B cell (primary cell): Measurements from ENCODE around the gene CDK18. TPM values are rescaled to one million over a fixed set of nuclear protein-coding genes. Genes with fewer than 3 reads are reported as not detected.

Experiments used
- ATAC-seq: fragments of 200-7000 bp; cut with Tn5 transposase; one replicate; pipeline ENCODE4 v1.10.0; 2021; ENCODE audit warnings: low read depth, mild to moderate bottlenecking, moderate number of reproducible peaks, moderate library complexity
- CTCF ChIA-PET: fragments of 350-600 bp; sonication (Branson Sonifier 250); formaldehyde crosslinking; loops from one replicate; lab custom pipeline; 2021; ENCODE audit warnings: antibody characterized with exemption, inconsistent platforms; lab: Charles Lee
- POLR2A ChIA-PET: fragments of 350-600 bp; sonication (Branson Sonifier 250); formaldehyde crosslinking; loops from one replicate; lab custom pipeline; 2021; ENCODE audit warnings: antibody characterized with exemption; lab: Charles Lee
- DNase-seq: peaks from one replicate; pipeline ENCODE4 v3.0.0; 2013
- H2AFZ ChIP-seq: 2 replicates; pipeline ENCODE4 v1.6.1; 2012; ENCODE audit warnings: mild to moderate bottlenecking, low read depth, low read length; ENCODE audit not compliant: insufficient read depth, poor library complexity, severe bottlenecking
- H3K27ac ChIP-seq, 2 donors: 1 replicate in 1 of 2; 2 replicates in 1 of 2; pipeline ENCODE4 v1.5.1; 2012 to 2013; ENCODE audit warnings: low read length in 2 of 2, mild to moderate bottlenecking in 2 of 2, moderate library complexity in 1 of 2
- H3K27me3 ChIP-seq, 4 experiments: fragments of 200-600 bp in 1 of 4; sonication (generic) in 1 of 4; replicated peaks in 1 of 4; 1 replicate in 2 of 4; 2 replicates in 2 of 4; pipeline versions ENCODE4 v1.6.1 to v1.7.0; 2013 to 2016; ENCODE audit warnings: low read length in 3 of 4, mild to moderate bottlenecking in 2 of 4, mixed read lengths in 1 of 4, moderate library complexity in 1 of 4; ENCODE audit not compliant: insufficient read depth in 4 of 4, control insufficient read depth in 3 of 4; ENCODE audit errors: control extremely low read depth in 1 of 4
- H3K36me3 ChIP-seq, 2 experiments: replicated peaks in 1 of 2; 1 replicate in 1 of 2; 2 replicates in 1 of 2; pipeline versions ENCODE4 v1.6.1 to v1.7.1; 2013; ENCODE audit warnings: low read length in 1 of 2; ENCODE audit not compliant: insufficient read depth in 2 of 2, control insufficient read depth in 1 of 2; ENCODE audit errors: control extremely low read depth in 1 of 2, extremely low read depth in 1 of 2
- H3K4me1 ChIP-seq, 2 donors: fragments of 200-600 bp in 1 of 2; sonication (generic) in 1 of 2; 1 replicate in 1 of 2; 2 replicates in 1 of 2; pipeline versions ENCODE4 v1.5.1 to v1.6.1; 2013 to 2017; ENCODE audit warnings: low read length in 2 of 2; ENCODE audit not compliant: control insufficient read depth in 2 of 2, insufficient read depth in 2 of 2
- H3K4me2 ChIP-seq: replicated peaks from 2 replicates; pipeline ENCODE3; 2012; ENCODE audit warnings: mild to moderate bottlenecking, low read depth, low read length; ENCODE audit not compliant: poor library complexity, severe bottlenecking
- H3K4me3 ChIP-seq, 5 experiments: fragments of 200-600 bp in 1 of 5; sonication (generic) in 1 of 5; 1 replicate in 3 of 5; 2 replicates in 2 of 5; pipeline versions ENCODE4 v1.5.1 to v1.7.0; 2011 to 2016; ENCODE audit warnings: low read length in 4 of 5, mild to moderate bottlenecking in 4 of 5, low read depth in 2 of 5, control low read depth in 1 of 5, moderate library complexity in 1 of 5; ENCODE audit not compliant: insufficient read depth in 1 of 5; ENCODE audit errors: control extremely low read depth in 1 of 5, extremely low read depth in 1 of 5
- H3K79me2 ChIP-seq: fragments of 200-600 bp; sonication (generic); one replicate; pipeline ENCODE4 v1.6.0; 2016; ENCODE audit warnings: low read length; ENCODE audit not compliant: control insufficient read depth, insufficient read depth
- H3K9ac ChIP-seq: fragments of 200-600 bp; sonication (generic); 2 replicates; pipeline ENCODE4 v1.6.1; 2017; ENCODE audit warnings: mild to moderate bottlenecking, low read length, moderate library complexity
- H3K9me3 ChIP-seq, 3 donors: one replicate each; pipeline versions ENCODE4 v1.6.1 to v1.7.1; 2013; ENCODE audit warnings: low read length in 2 of 3; ENCODE audit not compliant: control insufficient read depth in 2 of 3, insufficient read depth in 1 of 3; ENCODE audit errors: control extremely low read depth in 1 of 3
- H4K20me1 ChIP-seq: 2 replicates; pipeline ENCODE4 v1.6.0; 2012; ENCODE audit warnings: mild to moderate bottlenecking, low read length; ENCODE audit not compliant: insufficient read depth, control insufficient read depth, poor library complexity, severe bottlenecking
- H3K27ac Mint-ChIP-seq: one replicate; pipeline ENCODE4 v1.8.0; 2021; ENCODE audit warnings: mixed read lengths
- H3K27me3 Mint-ChIP-seq: one replicate; pipeline ENCODE4 v1.8.0; 2021; ENCODE audit warnings: mixed read lengths
- H3K4me1 Mint-ChIP-seq: one replicate; pipeline ENCODE4 v1.8.0; 2021; ENCODE audit warnings: mixed read lengths
- H3K4me3 Mint-ChIP-seq: one replicate; pipeline ENCODE4 v1.8.0; 2021; ENCODE audit warnings: mixed read lengths
- H3K9me3 Mint-ChIP-seq: one replicate; pipeline ENCODE4 v1.8.0; 2022; ENCODE audit warnings: mixed read lengths; ENCODE audit not compliant: insufficient read depth
- CTCF ChIP-seq: fragments of 200-600 bp; IDR thresholded peaks from one replicate; pipeline ENCODE4 v1.8.0; 2022; ENCODE audit warnings: antibody characterized with exemption, mild to moderate bottlenecking
- EZH2 ChIP-seq: IDR thresholded peaks from 2 replicates; pipeline ENCODE4 v1.6.1; 2012; ENCODE audit warnings: borderline replicate concordance, low read depth, mild to moderate bottlenecking, moderate library complexity, low read length; ENCODE audit not compliant: insufficient read depth, poor library complexity, severe bottlenecking
- WGBS: methylation state at CpG from one replicate; pipeline ENCODE4 v1.1.5; 2013; ENCODE audit warnings: missing lambda C conversion rate; ENCODE audit not compliant: insufficient coverage; 5-methylcytosine and 5-hydroxymethylcytosine counted together
- intact Hi-C: fragments of 100-400 bp; cut with micrococcal nuclease; formaldehyde crosslinking; loops from one replicate; pipeline ENCODE4 v1.10.0; 2022
- polyA minus RNA-seq: library from RNA; depleted of rRNA, polyadenylated mRNA; stranded (reverse); fragments of >200 nt; gene quantifications from 2 replicates; pipeline ENCODE4 v1.2.3, GENCODE V29; 2012
- polyA plus RNA-seq: library from polyadenylated mRNA; depleted of rRNA; stranded (reverse); fragments of >200 nt; gene quantifications from 2 replicates; pipeline ENCODE4 v1.2.3, GENCODE V29; 2012
- total RNA-seq, 2 donors: library from RNA; stranded (reverse); fragments of 120-200 nt in 1 of 2; gene quantifications; 1 replicate in 1 of 2; 2 replicates in 1 of 2; pipeline versions ENCODE4 v1.2.3 to v1.2.4, GENCODE V29; 2013 to 2022

Gene CDK18
- total RNA-seq (3.7 and 4.7 TPM in 2 replicates), polyA plus RNA-seq (3.8 and 4.4 TPM in 2 replicates), polyA minus RNA-seq (1.9 and 2.2 TPM in 2 replicates)
- 0.63 TPM for total RNA-seq (2013)

DNA sequence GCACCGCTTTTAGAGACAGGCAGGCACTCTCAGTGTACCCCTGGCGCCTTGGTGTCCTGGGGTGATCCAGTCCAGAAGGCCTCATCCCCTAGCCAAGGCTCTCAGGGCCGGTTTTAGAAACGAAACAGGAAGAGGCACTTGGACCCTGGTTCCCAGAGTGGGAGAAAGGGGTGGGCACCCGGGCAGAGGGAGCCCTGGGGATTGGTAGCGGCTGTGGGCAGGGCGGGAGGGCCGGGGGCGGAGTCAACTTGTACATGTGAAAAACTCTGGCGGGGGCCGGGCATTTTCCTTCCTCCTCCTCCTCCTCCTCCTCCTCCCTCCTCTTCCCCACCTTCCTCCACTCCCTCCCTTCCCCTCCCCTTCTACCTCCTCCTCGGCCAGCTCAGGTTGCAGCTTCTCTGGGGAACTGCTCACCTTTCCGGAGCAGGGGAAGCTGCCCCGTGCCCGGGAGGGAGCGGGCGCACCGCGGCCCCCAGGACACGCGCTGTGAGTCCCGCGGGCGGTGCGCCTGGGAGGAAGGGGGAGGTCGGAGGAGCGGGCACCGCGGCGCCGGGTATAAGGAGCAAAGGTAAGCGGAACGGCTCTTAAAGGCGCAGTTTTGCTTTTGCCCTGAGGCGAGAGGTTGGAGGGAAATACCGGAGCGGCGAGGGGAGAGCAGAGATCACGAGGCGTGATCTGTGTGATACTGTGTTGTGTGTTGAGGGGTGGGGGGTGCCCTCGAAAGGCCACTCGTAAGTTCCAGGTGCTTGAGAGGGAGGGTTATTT, at the start of gene CDK18:
Gene CDK18 (plus strand): TSS at position 359 of the 765 bp plus-strand sequence. CDS start 18,499 bp downstream, outside the sequence.
- Histone ChIP-seq H3K4me3 (peak within 1 kb of the TSS; percentile 36 to 81 (median 62)), H3K9ac (peak within 1 kb of the TSS; percentile 69), H3K4me2 (peak within 1 kb of the TSS; percentile 82), H3K27me3 (peaks cover 0 to 10% (median 2%) of the 10 kb centered on the region in 4 experiments), H4K20me1 (no peaks in the 10 kb centered on the region), H3K4me1 (peaks cover 8 to 12% of the 10 kb centered on the region in 2 donors), H2AFZ (peak within 1 kb of the TSS; percentile 90), H3K9me3 (no peaks in the 10 kb centered on the region), H3K79me2 (no peaks in the 10 kb centered on the region), H3K36me3 (no peaks in the 10 kb centered on the region), H3K27ac (no peak within 1 kb of the TSS)
- H3K9me3 Mint-ChIP-seq, result no peaks in the 10 kb centered on the region
- peak within 1 kb of the TSS; percentile 84 for H3K4me3 Mint-ChIP-seq
- peak; percentile 71 for ATAC-seq
- WGBS, result 4% methylated on average over 33 of the region's 42 CpGs
- intact Hi-C loops, result no loop called here
- POLR2A ChIA-PET, result interaction anchor here (0.6 to 0.7 kb wide), 4 partner anchors 8 to 563 kb away, joined by 3 to 19 read pairs (median 6); no protein-coding TSS in a partner anchor
- H3K27me3 Mint-ChIP-seq, result peaks cover 3% of the 10 kb centered on the region
- CTCF ChIA-PET, result interaction anchor here (0.9 to 1.2 kb wide), 3 partner anchors 17 to 40 kb away, joined by 3 read pairs; no protein-coding TSS in a partner anchor
- peak; percentile 67 for DNase-seq
- peak within 1 kb of the TSS; percentile 63 for H3K27ac Mint-ChIP-seq
- TF ChIP-seq CTCF (no peak), EZH2 (no peak)
- peaks cover 13% of the 10 kb centered on the region for H3K4me1 Mint-ChIP-seq
